ENCODE measurements around the gene OTP. TPM values are rescaled to one million over a fixed set of nuclear protein-coding genes. Genes with fewer than 3 reads are reported as not detected.
A peak's percentile ranks its signal among the peaks of the same experiment; 100 is the strongest.

The OTP gene
- total RNA-seq, 1 donor from 2014 or later: not detected

GRCh38 chr5:77640589-77641396 is 2.3 kb upstream of the OTP start:
- DNase-seq (ENCODE audit: low read depth in 2 of 2): no peak

GRCh38 chr5:77638763-77639671 is 504 bp upstream of the OTP start:
- no peak for DNase-seq (ENCODE audit: low read depth in 2 of 2)

DNA sequence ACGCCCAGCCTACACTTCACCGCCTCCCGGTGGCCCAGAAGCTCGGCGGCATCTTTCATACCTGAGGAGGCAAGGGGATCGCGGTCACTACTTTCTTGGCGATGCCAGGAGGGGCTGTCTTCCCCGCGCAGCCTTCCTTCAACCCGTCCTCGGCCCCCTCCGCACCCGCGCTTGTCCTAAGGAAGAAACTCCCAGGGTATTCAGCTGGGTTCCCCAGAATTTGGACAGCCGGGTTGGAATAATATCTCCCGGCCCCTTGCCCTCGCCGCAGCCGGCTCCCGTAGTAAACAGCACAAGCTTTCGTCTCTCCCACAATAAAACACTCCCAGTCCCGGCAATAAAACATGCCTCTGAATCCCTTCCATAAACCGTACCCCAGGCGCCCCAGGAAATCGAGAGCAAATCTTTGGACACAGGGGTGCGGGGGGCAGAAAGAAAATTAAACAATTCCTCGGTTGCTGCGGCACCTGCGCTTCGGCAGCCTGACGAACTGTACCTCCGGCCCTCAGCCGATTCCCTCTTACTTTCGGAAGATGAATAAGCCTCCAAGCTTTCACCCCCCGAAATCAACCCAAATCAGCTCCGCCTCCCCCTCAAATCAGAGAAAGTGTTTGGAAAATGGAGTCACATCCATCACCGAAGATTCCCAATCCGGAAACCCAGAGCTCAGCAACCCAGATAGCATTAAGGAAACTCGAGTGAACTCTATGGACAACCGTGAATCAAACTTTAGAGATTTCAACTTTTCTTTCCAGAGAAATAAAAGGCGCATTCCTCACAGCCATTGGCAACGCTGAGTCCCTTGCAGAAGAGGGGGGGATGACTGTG is 1.1 kb downstream of the OTP start:
- DNase-seq (ENCODE audit: low read depth in 2 of 2): no peak

GRCh38 chr5:77636641-77637169 is 1.8 kb downstream of the OTP start:
- no peak for DNase-seq (ENCODE audit: low read depth in 2 of 2)

DNA sequence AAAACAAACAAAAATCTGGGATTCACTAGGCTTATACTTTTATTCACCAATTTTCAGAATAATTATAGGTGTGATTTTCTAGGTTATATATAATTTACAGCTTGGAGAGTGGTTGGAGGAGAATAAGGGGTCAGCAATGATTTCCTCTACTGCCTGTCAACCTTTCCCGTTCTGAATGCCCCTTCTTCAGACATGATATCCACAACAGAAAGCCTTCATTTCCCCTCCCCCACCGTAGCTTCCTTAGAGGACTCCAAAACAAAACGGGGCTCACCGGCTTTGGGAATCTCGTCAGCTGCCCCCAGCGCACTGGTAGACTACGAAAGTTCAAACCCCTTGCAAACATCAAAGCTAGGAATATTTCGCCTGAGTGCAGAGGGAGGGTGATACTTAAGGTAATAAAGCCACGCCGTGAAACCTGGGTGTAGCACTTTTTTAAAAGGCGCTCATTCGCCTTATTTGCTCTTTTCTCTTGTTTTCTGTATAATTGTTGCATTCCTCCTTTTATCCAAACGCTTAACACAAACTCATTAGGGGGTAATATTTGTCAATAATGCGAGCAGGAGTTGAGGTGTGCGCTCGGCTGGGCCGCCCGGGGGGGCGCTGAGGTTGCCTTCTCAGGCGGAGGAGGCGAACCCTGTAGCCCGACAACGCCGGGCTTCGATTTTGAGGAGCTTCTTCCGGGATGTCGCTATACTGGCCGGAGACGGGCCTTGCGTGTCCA is 2.4 kb downstream of the OTP start:
- DNase-seq (ENCODE audit: low read depth in 2 of 2): no peak

GRCh38 chr5:77635067-77635916 is 3.2 kb downstream of the OTP start:
- DNase-seq (ENCODE audit: low read depth in 2 of 2): no peak

GRCh38 chr5:77633709-77634108 is 4.8 kb downstream of the OTP start:
- DNase-seq (ENCODE audit: low read depth in 2 of 2): no peak

DNA sequence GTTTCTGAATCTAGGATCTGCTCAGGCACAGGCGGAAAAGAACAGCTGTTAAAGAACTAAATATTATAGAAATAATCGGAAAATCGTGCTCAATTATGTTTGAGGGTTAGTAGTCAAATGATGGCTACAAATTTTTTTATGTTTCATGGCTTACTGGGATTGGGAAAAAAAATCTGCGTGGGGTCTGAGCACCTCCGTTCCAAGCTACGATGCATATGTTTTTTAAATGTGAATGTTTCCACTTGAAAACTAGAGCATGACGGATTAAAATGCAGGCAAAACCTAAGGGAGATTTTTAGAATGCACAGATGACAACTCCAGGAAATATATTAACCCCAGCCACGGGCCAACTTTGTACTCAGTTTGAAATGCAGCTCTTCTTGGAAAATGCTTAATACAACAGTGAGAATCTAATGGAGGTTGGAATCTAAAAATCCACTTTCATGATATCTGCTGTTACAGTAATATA is 5.3 kb downstream of the OTP start:
- DNase-seq (ENCODE audit: low read depth in 2 of 2): no peak

GRCh38 chr5:77632526-77633206 is 5.8 kb downstream of the OTP start:
- no peak for DNase-seq (ENCODE audit: low read depth in 2 of 2)

DNA sequence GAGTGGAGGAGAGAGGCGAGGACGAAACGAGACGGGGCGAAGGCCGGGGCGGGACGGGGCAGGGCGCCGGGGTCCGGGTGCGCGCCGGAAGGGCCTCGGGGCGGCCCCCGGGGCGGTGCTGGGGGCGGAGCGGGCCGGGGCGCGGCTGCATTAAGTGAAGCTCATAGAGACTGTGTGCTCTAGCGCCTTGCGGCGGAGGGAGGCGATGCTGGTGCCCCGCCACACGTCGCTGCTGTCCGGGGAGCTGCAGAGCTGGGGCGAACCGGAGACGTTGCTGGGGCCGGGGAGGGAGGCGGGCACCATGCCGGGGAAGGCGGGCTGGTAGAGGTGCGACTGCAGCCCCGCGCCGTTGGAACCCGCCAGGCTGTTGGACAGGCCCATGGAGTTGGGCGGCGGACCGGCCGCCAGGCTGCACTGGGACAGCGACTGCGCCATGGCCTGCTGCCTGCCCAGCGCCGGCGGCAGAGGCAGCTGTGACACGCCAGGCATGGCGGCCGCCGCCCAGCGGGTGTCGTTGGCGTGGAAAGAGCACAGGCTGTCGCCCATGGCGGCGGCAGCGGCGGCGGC is 8.3 kb downstream of the OTP start:
- DNase-seq (ENCODE audit: low read depth in 2 of 2): peak; percentile 35 to 57

GRCh38 chr5:77629509-77630113 is 8.9 kb downstream of the OTP start:
- no peak for DNase-seq (ENCODE audit: low read depth in 2 of 2)

GRCh38 chr5:77628840-77629508 is 9.5 kb downstream of the OTP start:
- no peak for DNase-seq (ENCODE audit: low read depth in 2 of 2)

GRCh38 chr5:77627869-77628674 is 10.4 kb downstream of the OTP start:
- no peak for DNase-seq (ENCODE audit: low read depth in 2 of 2)

GRCh38 chr5:77623203-77623740 is 15.2 kb downstream of the OTP start:
- no peak for DNase-seq (ENCODE audit: low read depth in 2 of 2)

DNA sequence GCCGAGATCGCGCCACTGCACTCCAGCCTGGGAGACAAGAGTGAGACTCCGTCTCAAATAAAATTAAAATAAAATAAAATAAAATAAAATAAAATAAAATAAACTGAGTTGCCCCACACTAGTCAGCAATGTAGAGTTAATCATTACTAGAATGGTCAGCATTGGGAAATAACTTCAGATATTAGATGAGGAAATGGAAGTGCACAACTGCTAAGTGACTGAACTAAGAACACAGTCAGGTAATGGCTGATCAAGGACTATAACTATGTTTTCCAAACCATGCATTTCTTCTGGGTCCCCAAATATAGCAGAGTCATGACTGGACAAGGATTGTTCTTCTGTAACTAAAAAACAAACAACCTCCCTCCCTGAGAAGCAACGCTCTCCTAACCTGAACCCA is 17.1 kb downstream of the OTP start:
- DNase-seq (ENCODE audit: low read depth in 2 of 2): no peak

GRCh38 chr5:77620405-77620804 is 18.1 kb downstream of the OTP start:
- no peak for DNase-seq (ENCODE audit: low read depth in 2 of 2)

- no peak for DNase-seq (ENCODE audit: low read depth in 2 of 2)
Measured at GRCh38 chr5:77616920-77617319, 21.6 kb downstream of the OTP start.
